HEK293 (cell line): ENCODE data around the gene SCAMP2.
A peak's percentile ranks its signal among the peaks of the same experiment; 100 is the strongest.

Experiments
- CTCF ChIA-PET: fragments of 350-600 bp; formaldehyde crosslinking; extraction: SDS; loops from one replicate; lab custom pipeline; 2021; ENCODE audit warnings: antibody characterized with exemption; lab: Yijun Ruan, JAX
- POLR2A ChIA-PET: fragments of 300-600 bp; formaldehyde crosslinking; extraction: SDS; loops from one replicate; lab custom pipeline; 2020; ENCODE audit warnings: antibody characterized with exemption, inconsistent platforms; lab: Yijun Ruan, JAX
- H3K27ac ChIP-seq: fragments of 200-500 bp; sonication (Bioruptor generic); 2 replicates; pipeline ENCODE4 v1.5.1; 2014; ENCODE audit warnings: low read depth, low read length, control low read depth, inconsistent platforms; ENCODE audit errors: extremely low read depth
- H3K36me3 ChIP-seq, 2 experiments: fragments of 200-500 bp in 1 of 2; sonication (Bioruptor generic) in 1 of 2; 1 replicate in 1 of 2; 2 replicates in 1 of 2; pipeline ENCODE4 v1.5.1; 2014 to 2017; ENCODE audit warnings: inconsistent platforms in 2 of 2, low read length in 2 of 2; ENCODE audit not compliant: control insufficient read depth in 2 of 2, insufficient read depth in 1 of 2
- H3K4me1 ChIP-seq: fragments of 200-500 bp; sonication (Bioruptor generic); 2 replicates; pipeline ENCODE4 v1.5.1; 2014; ENCODE audit warnings: mild to moderate bottlenecking, low read length, inconsistent platforms; ENCODE audit not compliant: control insufficient read depth, insufficient read depth
- H3K4me3 ChIP-seq: 2 replicates; pipeline ENCODE4 v1.5.1; 2011; ENCODE audit warnings: low read depth, mild to moderate bottlenecking, control low read depth, low read length, moderate library complexity
- H3K9me3 ChIP-seq: fragments of 200-500 bp; sonication (Bioruptor generic); 2 replicates; pipeline ENCODE4 v1.5.1; 2014; ENCODE audit warnings: low read depth, low read length, inconsistent platforms; ENCODE audit not compliant: control insufficient read depth, insufficient read depth
- EGR2 ChIP-seq: fragments of 450-650 bp; formaldehyde crosslinking; IDR thresholded peaks from 2 replicates; pipeline ENCODE4 v1.5.1; 2016; ENCODE audit warnings: low read depth, missing biosample characterization, missing genetic modification characterization
- GLIS1 ChIP-seq: fragments of 450-650 bp; formaldehyde crosslinking; IDR thresholded peaks from 2 replicates; pipeline ENCODE4 v1.5.1; 2016; ENCODE audit warnings: missing biosample characterization, missing genetic modification characterization
- GLIS2 ChIP-seq: fragments of 450-650 bp; formaldehyde crosslinking; IDR thresholded peaks from 2 replicates; pipeline ENCODE4 v1.5.1; 2016; ENCODE audit warnings: missing biosample characterization, missing genetic modification characterization
- KLF16 ChIP-seq: fragments of 450-650 bp; formaldehyde crosslinking; IDR thresholded peaks from 2 replicates; pipeline ENCODE4 v1.5.1; 2017; ENCODE audit warnings: missing biosample characterization, missing genetic modification characterization
- PATZ1 ChIP-seq: fragments of 450-650 bp; formaldehyde crosslinking; IDR thresholded peaks from 2 replicates; pipeline ENCODE4 v1.5.1; 2016; ENCODE audit warnings: missing biosample characterization, missing genetic modification characterization
- PRDM1 ChIP-seq: fragments of 450-650 bp; formaldehyde crosslinking; IDR thresholded peaks from 2 replicates; pipeline ENCODE4; 2016; ENCODE audit warnings: missing biosample characterization, missing genetic modification characterization
- ZBTB8A ChIP-seq: fragments of 450-650 bp; formaldehyde crosslinking; IDR thresholded peaks from 2 replicates; pipeline ENCODE4 v1.5.1; 2016; ENCODE audit warnings: missing biosample characterization, missing genetic modification characterization
- ZFHX2 ChIP-seq: fragments of 450-650 bp; formaldehyde crosslinking; conservative IDR thresholded peaks from 2 replicates; pipeline ENCODE4 v1.5.1; 2016; ENCODE audit warnings: missing biosample characterization, missing genetic modification characterization
- ZNF223 ChIP-seq: fragments of 450-650 bp; formaldehyde crosslinking; IDR thresholded peaks from 2 replicates; pipeline ENCODE4 v1.5.1; 2016; ENCODE audit warnings: missing biosample characterization, missing genetic modification characterization
- ZNF510 ChIP-seq: fragments of 450-650 bp; formaldehyde crosslinking; IDR thresholded peaks from 2 replicates; pipeline ENCODE4 v1.5.1; 2018; ENCODE audit warnings: mild to moderate bottlenecking, missing genetic modification characterization, missing biosample characterization; ENCODE audit not compliant: insufficient replicate concordance
- ZNF521 ChIP-seq: fragments of 450-650 bp; formaldehyde crosslinking; IDR thresholded peaks from 2 replicates; pipeline ENCODE4 v1.5.1; 2017; ENCODE audit warnings: missing biosample characterization, mild to moderate bottlenecking, missing genetic modification characterization
- ZNF600 ChIP-seq: fragments of 450-650 bp; formaldehyde crosslinking; IDR thresholded peaks from 2 replicates; pipeline ENCODE4 v1.5.1; 2016; ENCODE audit warnings: missing biosample characterization, missing genetic modification characterization
- ZNF768 ChIP-seq: fragments of 450-650 bp; formaldehyde crosslinking; IDR thresholded peaks from 2 replicates; pipeline ENCODE4 v1.5.1; 2018; ENCODE audit warnings: missing biosample characterization, mild to moderate bottlenecking, missing genetic modification characterization
- ZSCAN30 ChIP-seq: fragments of 450-650 bp; IDR thresholded peaks from 2 replicates; pipeline ENCODE4 v1.5.1; 2018; ENCODE audit warnings: missing biosample characterization, mild to moderate bottlenecking, missing genetic modification characterization, moderate library complexity
- ZSCAN4 ChIP-seq: fragments of 450-650 bp; formaldehyde crosslinking; IDR thresholded peaks from 2 replicates; pipeline ENCODE4 v1.5.1; 2017; ENCODE audit warnings: missing biosample characterization, missing genetic modification characterization

Gene SCAMP2

DNA sequence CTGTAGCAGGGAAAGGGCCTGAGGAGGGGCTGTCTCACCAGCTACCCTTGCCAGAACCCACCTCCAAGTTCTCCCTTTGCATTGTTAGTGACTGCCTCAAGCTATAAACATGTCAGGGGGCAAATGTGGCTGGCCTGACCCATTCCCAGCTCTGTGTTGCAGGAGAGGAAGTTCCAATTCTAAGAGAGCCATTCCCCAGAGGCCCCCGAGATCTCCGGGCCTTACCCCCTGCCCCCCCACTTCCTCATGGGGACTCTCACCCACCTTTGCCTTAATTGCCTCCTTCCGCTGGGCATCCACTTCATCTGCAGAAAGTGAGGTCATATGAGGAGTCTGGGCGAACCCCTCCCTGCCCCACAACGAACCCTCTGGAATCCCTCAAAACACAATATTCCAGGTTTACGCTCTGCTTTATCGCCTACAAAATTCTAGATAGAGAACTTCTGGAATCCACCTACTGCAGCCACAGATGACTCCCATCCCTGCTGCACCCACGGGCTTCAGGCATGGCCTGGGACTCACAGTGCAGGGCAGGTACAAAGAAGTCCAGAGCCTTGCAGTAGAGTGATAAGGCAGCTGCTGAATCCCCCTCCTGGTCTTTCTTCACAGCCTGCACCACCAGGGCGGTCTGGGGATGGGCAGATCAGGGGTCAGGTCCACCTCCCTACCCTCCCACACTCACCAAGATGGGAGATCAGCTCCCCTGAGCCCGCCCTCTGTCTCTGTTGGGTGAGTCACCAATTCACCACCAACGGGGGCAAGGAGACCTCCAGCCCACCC, 34.2 kb downstream of the SCAMP2 start:
- POLR2A ChIA-PET = no interaction called here
- CTCF ChIA-PET = interaction anchor here (0.8 kb wide), 1 partner anchor 63 kb away, joined by 5 read pairs; no protein-coding TSS in a partner anchor
- Histone ChIP-seq H3K4me3 (no peak overlapping the region), H3K9me3 (no peaks in the 10 kb centered on the region)
- no peak for TF ChIP-seq ZSCAN30 (tag by site-specific recombination)
- TF ChIP-seq ZNF223 (tag by site-specific recombination) = no peak
- TF ChIP-seq ZFHX2 (tag by site-specific recombination) = peak; percentile 52; the same call in 1 of the 2 replicates
- TF ChIP-seq KLF16 (tag by site-specific recombination) = no peak
- no peak for TF ChIP-seq ZBTB8A (tag by site-specific recombination)
- no peak for TF ChIP-seq ZNF768
- peak; percentile 57; the same call in 1 of the 2 replicates for TF ChIP-seq EGR2
- TF ChIP-seq, all 188 proteins: peak for 2
- Histone ChIP-seq H3K36me3 (peaks cover 7 to 47% of the 10 kb centered on the region in 2 experiments; a peak in 2 of 3 replicates), H3K4me1 (peaks cover 10% of the 10 kb centered on the region), H3K27ac (no peak overlapping the region)

DNA sequence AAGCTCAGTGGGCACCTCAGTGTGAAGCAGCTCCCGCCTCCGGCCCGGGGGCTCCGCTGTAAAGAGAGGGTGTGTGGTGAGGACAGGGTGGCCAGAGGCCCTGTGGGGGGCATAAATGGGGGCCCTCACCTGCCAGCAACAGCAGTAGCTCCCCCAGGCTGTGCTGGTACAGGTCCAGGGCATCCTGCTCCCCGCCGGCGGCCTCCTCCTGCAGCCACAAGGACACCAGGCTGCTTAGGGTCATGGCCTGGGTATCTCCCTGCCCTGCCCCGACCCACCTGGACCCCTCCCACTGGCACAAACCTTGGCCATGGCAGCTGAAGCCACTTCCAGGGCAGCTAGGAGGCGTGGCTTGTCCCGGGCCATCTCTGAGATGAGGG, 35.0 kb downstream of the SCAMP2 start:
- TF ChIP-seq ZNF521 (no peak), GLIS1 (peak; percentile 46; the same call in 1 of the 2 replicates)
- Histone ChIP-seq H3K27ac (no peak overlapping the region), H3K4me1 (peaks cover 5% of the 10 kb centered on the region; the same call in 1 of the 2 replicates), H3K9me3 (no peaks in the 10 kb centered on the region), H3K36me3 (peaks cover 7 to 47% of the 10 kb centered on the region in 2 experiments; a peak in 2 of 3 replicates), H3K4me3 (no peak overlapping the region)
- POLR2A ChIA-PET = no interaction called here
- CTCF ChIA-PET = interaction anchor here (0.6 to 3.4 kb wide), 3 partner anchors 64 to 136 kb away, joined by 4 to 23 read pairs (median 5); no protein-coding TSS in a partner anchor

DNA sequence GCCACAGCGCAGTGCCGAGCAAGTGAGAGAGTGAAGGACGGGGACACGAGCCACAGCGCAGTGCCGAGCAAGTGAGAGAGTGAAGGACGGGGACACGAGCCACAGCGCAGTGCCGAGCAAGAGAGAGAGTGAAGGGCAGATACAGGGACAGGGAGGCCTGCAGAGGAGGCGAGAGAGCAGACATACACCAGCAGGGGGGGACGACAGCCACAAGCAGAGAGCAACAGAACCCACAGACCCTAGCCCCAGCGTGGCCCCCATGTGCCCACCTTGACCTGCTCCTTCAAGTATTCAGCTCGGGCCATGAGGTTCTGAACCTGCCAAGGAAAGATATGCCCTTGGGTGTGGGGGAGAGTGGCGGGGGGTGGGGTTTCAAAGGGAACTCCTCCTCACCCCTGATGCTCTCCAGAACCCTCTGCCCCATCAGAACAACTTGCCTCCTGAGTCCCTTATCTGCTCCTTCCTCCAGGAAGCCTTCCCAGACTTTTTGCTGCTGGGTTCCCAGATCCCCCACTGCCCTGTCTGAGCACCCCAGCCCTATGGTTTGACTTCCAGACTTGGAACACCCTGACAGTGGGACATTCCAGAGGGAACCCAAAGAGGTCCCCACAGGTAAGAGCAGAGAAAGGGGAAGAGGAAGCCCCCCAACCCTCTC, 35.6 kb downstream of the SCAMP2 start:
- TF ChIP-seq ZNF600 (tag by site-specific recombination) (peak; percentile 52; the same call in 1 of the 2 replicates), ZSCAN4 (no peak), PATZ1 (peak; percentile 42; the same call in 1 of the 2 replicates), ZNF510 (tag by site-specific recombination) (no peak), GLIS2 (tag by site-specific recombination) (peak; percentile 58), PRDM1 (peak; percentile 3; the same call in 1 of the 2 replicates)
- TF ChIP-seq, all 188 proteins: peak for 4
- H3K27ac ChIP-seq = no peak overlapping the region
- no peaks in the 10 kb centered on the region for H3K9me3 ChIP-seq
- POLR2A ChIA-PET = interaction anchor here (0.7 to 2.2 kb wide), 2 partner anchors 64 to 180 kb away, joined by 3 to 7 read pairs; no protein-coding TSS in a partner anchor
- H3K4me3 ChIP-seq = no peak overlapping the region
- H3K36me3 ChIP-seq = peaks cover 7 to 47% of the 10 kb centered on the region in 2 experiments; a peak in 2 of 3 replicates
- CTCF ChIA-PET = interaction anchor here (0.6 to 3.4 kb wide), 4 partner anchors 64 to 136 kb away, joined by 4 to 23 read pairs (median 6); no protein-coding TSS in a partner anchor
- H3K4me1 ChIP-seq = peaks cover 5% of the 10 kb centered on the region; the same call in 1 of the 2 replicates
